Hepatocyte (in vitro differentiated cells): ENCODE measurements around the gene AGPS. TPM values are rescaled to one million over a fixed set of nuclear protein-coding genes. Genes with fewer than 3 reads are reported as not detected.

Experiments
- DNase-seq: peaks from one replicate; pipeline ENCODE4 v3.0.0-alpha.2; 2016; ENCODE audit warnings: low spot score
- H2AFZ ChIP-seq: fragments of 200-600 bp; sonication (generic); 2 replicates; pipeline ENCODE4 v1.6.0; 2016; ENCODE audit warnings: antibody characterized with exemption, mild to moderate bottlenecking
- H3K27ac ChIP-seq: fragments of 200-600 bp; sonication (generic); 2 replicates; pipeline ENCODE4 v1.5.1; 2016; ENCODE audit warnings: mild to moderate bottlenecking
- H3K27me3 ChIP-seq: fragments of 200-600 bp; sonication (generic); 2 replicates; pipeline ENCODE4 v1.6.1; 2016
- H3K36me3 ChIP-seq: fragments of 200-600 bp; sonication (generic); replicated peaks from 2 replicates; pipeline ENCODE4 v1.5.1; 2016; ENCODE audit warnings: low read depth; ENCODE audit not compliant: insufficient read depth
- H3K4me1 ChIP-seq: fragments of 200-600 bp; sonication (generic); 2 replicates; pipeline ENCODE4 v1.5.1; 2016; ENCODE audit warnings: mild to moderate bottlenecking, moderate library complexity; ENCODE audit not compliant: insufficient read depth
- H3K4me2 ChIP-seq: fragments of 200-600 bp; sonication (generic); 2 replicates; pipeline ENCODE4 v1.6.0; 2016
- H3K4me3 ChIP-seq: fragments of 200-600 bp; sonication (generic); 2 replicates; pipeline ENCODE4 v1.5.1; 2016; ENCODE audit warnings: mild to moderate bottlenecking
- H3K79me2 ChIP-seq: fragments of 200-600 bp; sonication (generic); 2 replicates; pipeline ENCODE4 v1.6.0; 2017; ENCODE audit warnings: mild to moderate bottlenecking
- H3K9me2 ChIP-seq: fragments of 200-600 bp; sonication (generic); replicated peaks from 2 replicates; pipeline ENCODE4 v1.6.0; 2017; ENCODE audit warnings: mild to moderate bottlenecking; ENCODE audit not compliant: insufficient read depth
- H3K9me3 ChIP-seq: fragments of 200-600 bp; sonication (generic); 2 replicates; pipeline ENCODE4 v1.5.1; 2016; ENCODE audit warnings: low read depth, mild to moderate bottlenecking
- H4K20me1 ChIP-seq: fragments of 200-600 bp; sonication (generic); 2 replicates; pipeline ENCODE4 v1.6.0; 2016; ENCODE audit warnings: mild to moderate bottlenecking; ENCODE audit not compliant: insufficient read depth, poor library complexity, severe bottlenecking
- CTCF ChIP-seq: fragments of 200-600 bp; sonication (generic); IDR thresholded peaks from 2 replicates; pipeline ENCODE4 v1.5.1; 2016; ENCODE audit warnings: antibody characterized with exemption, mild to moderate bottlenecking; ENCODE audit not compliant: poor library complexity
- EZH2 ChIP-seq: fragments of 200-600 bp; sonication (generic); IDR thresholded peaks from 2 replicates; pipeline ENCODE4 v1.6.1; 2016; ENCODE audit warnings: antibody characterized with exemption, mild to moderate bottlenecking, borderline replicate concordance
- EZH2phosphoT487 ChIP-seq: fragments of 200-600 bp; sonication (generic); IDR thresholded peaks from one replicate; pipeline ENCODE4 v1.6.1; 2018; ENCODE audit warnings: antibody characterized with exemption, mild to moderate bottlenecking, low read depth, moderate library complexity; ENCODE audit not compliant: unreplicated experiment, severe bottlenecking
- WGBS: methylation state at CpG from one replicate; pipeline ENCODE4 v1.1.6; 2016; ENCODE audit warnings: low lambda C conversion rate; ENCODE audit errors: missing lambda C conversion rate; 5-methylcytosine and 5-hydroxymethylcytosine counted together
- polyA plus RNA-seq: library from polyadenylated mRNA; unstranded; fragments of >200 nt; fragmentation: Nextera tagmentation; extraction: Ambion mirVana; gene quantifications from 2 replicates; pipeline ENCODE4 v1.2.1, GENCODE V29; 2016
- total RNA-seq: library from RNA; depleted of rRNA; stranded (reverse); fragments of >200 nt; gene quantifications from 2 replicates; pipeline ENCODE4 v1.2.3, GENCODE V29; 2014

AGPS gene
- total and polyA plus RNA-seq, 2 experiments from 2014 or later: 26.6 to 36.1 TPM

DNA sequence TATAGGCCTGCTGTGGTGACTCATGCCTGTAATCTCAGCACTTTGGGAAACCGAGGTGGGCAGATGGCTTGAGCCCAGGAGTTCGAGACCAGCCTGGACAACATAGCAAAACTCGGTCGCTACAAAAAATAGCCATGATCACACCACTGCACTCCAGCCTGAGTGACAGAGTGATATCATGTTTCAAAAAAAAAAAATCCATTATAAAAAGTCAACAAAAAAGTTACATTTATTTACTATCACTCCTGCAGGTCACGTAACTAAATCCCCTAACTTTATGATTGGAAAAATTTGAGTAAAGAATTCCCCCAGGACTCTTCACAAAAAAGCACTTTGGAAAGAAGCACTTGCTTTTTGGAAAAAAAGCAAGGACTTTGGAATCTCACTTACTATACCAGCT, 46.4 kb upstream of the AGPS start:
- H2AFZ ChIP-seq: no peak overlapping the region
- H4K20me1 ChIP-seq: no peaks in the 10 kb centered on the region
- no peaks in the 10 kb centered on the region for H3K27me3 ChIP-seq
- H3K4me3 ChIP-seq: no peak overlapping the region
- H3K27ac ChIP-seq: no peak overlapping the region
- no peak overlapping the region for H3K4me2 ChIP-seq
- H3K79me2 ChIP-seq: no peaks in the 10 kb centered on the region
- DNase-seq: no peak
- TF ChIP-seq CTCF (no peak), EZH2 (no peak), EZH2phosphoT487 (no peak)
- no peaks in the 10 kb centered on the region for H3K36me3 ChIP-seq
- H3K9me2 ChIP-seq: no peaks in the 10 kb centered on the region
- WGBS: 84% methylated on average over 5 of the region's 5 CpGs
- peaks cover 8% of the 10 kb centered on the region for H3K4me1 ChIP-seq
- H3K9me3 ChIP-seq: no peaks in the 10 kb centered on the region

DNA sequence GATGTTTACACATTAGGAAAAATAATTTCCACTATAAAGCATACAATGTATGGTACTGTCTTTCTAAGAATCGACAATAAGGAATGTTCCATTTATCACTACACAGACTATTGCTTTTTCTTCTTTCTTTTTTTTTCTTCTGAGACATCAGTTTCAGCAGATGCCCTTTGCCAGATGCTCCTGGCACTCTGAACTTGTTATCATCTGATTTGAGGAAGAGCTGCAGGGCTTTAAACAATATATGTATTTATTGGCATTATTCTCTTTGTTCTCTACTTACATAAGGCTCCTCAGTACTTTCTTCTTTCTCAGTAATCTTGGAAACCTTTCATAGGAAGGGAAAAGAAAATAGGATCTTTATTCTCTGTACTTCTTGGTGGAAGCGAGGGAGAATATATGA, 45.0 kb upstream of the AGPS start:
- Histone ChIP-seq H3K27me3 (no peaks in the 10 kb centered on the region), H3K4me2 (no peak overlapping the region), H3K79me2 (no peaks in the 10 kb centered on the region), H3K36me3 (no peaks in the 10 kb centered on the region), H3K9me2 (no peaks in the 10 kb centered on the region), H4K20me1 (no peaks in the 10 kb centered on the region), H3K27ac (no peak overlapping the region), H3K4me3 (no peak overlapping the region), H2AFZ (no peak overlapping the region), H3K4me1 (peaks cover 15% of the 10 kb centered on the region), H3K9me3 (no peaks in the 10 kb centered on the region)
- WGBS: 91% methylated on average over 2 of the region's 2 CpGs
- DNase-seq: no peak
- TF ChIP-seq EZH2 (no peak), CTCF (no peak), EZH2phosphoT487 (no peak)

DNA sequence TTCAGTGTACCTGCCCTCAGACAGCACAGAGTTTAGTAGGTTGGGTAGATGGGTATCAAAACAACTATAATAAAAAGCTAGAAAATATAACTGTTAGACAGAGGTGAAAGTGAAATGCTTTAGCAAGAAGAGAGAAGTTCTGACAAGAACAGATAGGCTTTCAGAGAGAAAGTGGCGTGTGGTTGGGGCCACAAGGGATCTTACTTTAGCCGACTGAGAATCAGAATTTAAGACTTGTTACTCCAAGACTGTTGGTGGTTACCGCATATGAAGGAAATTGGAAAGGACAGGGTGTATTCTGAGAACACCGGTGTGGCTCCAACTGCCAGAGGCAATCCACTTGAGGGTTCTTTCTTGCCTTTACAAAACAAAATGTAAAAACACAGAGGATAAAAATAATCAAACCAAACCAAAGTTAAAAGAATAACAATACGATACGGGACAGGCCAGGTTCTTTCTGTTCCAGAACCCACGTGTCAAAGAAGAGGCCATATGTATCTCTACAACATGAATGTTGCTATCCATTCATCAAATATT, 44.4 kb upstream of the AGPS start:
- H3K79me2 ChIP-seq: no peaks in the 10 kb centered on the region
- H3K4me3 ChIP-seq: no peak overlapping the region
- peaks cover 19% of the 10 kb centered on the region for H3K4me1 ChIP-seq
- TF ChIP-seq CTCF (no peak), EZH2phosphoT487 (no peak), EZH2 (no peak)
- H3K36me3 ChIP-seq: no peaks in the 10 kb centered on the region
- no peaks in the 10 kb centered on the region for H3K9me2 ChIP-seq
- no peak for DNase-seq
- no peaks in the 10 kb centered on the region for H3K9me3 ChIP-seq
- no peak overlapping the region for H3K4me2 ChIP-seq
- H3K27ac ChIP-seq: no peak overlapping the region
- H4K20me1 ChIP-seq: no peaks in the 10 kb centered on the region
- no peaks in the 10 kb centered on the region for H3K27me3 ChIP-seq
- WGBS: 88% methylated on average over 7 of the region's 7 CpGs
- no peak overlapping the region for H2AFZ ChIP-seq
